Fibroblast of pulmonary artery (primary cell): ENCODE results near the gene LDHB.
"Not testable (repeated sequence)": the region's sequence is repeated elsewhere in the genome, so short reads cannot be mapped to it uniquely, and the experiment has no call there.

Source experiments
- DNase-seq: peaks from one replicate; pipeline ENCODE4 v3.0.0-alpha.2; 2010; ENCODE audit warnings: low read depth
- H3K4me3 ChIP-seq: replicated peaks from 2 replicates; pipeline ENCODE4 v1.5.1; 2011; ENCODE audit warnings: low read depth, mild to moderate bottlenecking, control low read depth, low read length, moderate library complexity
- TF ChIP-seq, protein P1 (sequence below): IDR thresholded peaks from 2 replicates; pipeline ENCODE4 v1.5.1; 2011; ENCODE audit warnings: mild to moderate bottlenecking, control low read depth, low read length, inconsistent platforms; ENCODE audit errors: missing control alignments

LDHB gene

DNA sequence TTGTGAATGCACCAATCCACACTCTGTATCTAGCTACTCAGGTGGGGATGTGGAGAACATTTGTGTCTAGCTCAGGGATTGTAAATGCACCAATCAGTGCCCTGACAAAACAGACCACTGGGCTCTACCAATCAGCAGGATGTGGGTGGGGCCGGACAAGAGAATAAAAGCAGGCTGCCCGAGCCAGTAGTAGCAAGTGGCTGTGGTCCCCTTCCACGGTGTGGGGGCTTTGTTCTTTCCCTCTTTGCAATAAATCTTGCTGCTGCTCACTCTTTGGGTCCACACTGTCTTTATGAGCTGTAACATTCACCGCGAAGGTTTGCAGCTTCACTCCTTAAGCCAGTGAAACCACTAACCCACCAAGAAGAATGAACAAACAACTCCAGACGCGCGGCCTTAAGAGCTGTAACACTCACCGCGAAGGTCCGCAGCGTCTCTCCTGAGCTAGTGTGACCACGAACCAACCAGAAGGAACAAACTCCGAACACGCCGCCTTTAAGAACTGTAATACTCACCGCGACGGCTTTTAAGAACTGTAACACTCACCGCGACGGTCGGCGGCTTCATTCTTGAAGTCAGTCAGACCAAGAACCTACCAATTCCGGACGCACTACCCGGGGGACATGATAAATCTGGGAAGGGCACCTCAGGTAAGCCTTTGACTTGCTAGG lies 4.6 kb upstream of the LDHB start:
- DNase-seq: no peak
- TF ChIP-seq, protein P1, sequence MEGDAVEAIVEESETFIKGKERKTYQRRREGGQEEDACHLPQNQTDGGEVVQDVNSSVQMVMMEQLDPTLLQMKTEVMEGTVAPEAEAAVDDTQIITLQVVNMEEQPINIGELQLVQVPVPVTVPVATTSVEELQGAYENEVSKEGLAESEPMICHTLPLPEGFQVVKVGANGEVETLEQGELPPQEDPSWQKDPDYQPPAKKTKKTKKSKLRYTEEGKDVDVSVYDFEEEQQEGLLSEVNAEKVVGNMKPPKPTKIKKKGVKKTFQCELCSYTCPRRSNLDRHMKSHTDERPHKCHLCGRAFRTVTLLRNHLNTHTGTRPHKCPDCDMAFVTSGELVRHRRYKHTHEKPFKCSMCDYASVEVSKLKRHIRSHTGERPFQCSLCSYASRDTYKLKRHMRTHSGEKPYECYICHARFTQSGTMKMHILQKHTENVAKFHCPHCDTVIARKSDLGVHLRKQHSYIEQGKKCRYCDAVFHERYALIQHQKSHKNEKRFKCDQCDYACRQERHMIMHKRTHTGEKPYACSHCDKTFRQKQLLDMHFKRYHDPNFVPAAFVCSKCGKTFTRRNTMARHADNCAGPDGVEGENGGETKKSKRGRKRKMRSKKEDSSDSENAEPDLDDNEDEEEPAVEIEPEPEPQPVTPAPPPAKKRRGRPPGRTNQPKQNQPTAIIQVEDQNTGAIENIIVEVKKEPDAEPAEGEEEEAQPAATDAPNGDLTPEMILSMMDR: no peak
- H3K4me3 ChIP-seq: no peak overlapping the region

DNA sequence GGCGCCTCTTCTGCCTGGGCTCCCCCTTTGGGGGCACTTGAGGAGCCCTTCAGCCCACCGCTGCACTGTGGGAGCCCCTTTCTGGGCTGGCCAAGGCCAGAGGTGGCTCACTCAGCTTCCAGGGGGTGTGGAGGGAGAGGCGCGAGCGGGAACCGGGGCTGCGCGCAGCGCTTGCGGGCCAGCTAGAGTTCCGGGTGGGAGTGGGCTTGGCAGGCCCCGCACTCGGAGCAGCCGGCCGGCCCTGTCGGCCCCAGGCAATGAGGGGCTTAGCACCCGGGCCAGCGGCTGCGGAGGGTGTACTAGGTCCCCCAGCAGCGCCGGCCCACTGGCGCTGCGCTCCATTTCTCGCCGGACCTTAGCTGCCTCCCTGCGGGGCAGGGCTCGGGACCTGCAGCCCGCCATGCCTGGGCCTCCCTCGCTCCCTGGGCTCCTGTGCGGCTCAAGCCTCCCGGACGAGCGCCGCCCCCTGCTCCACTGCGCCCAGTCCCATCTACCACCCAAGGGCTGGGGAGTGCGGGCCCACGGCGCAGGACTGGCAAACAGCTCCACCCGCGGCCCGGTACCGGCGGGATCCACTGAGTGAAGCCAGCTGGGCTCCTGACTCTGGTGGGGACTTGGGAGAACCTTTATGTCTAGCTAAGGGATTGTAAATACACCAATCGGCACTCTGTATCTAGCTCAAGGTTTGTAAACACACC lies 3.9 kb upstream of the LDHB start:
- H3K4me3 ChIP-seq, DNase-seq: not testable (repeated sequence)

- TF ChIP-seq, protein P1: no peak
- H3K4me3 ChIP-seq: no peak overlapping the region
- no peak for DNase-seq
Observed at GRCh38 chr12:21659383-21659782, 1.7 kb upstream of the LDHB start.

- H3K4me3 ChIP-seq: peak overlapping the region; percentile 93
- DNase-seq: peak; percentile 52
- TF ChIP-seq, protein P1: no peak
Observed at GRCh38 chr12:21656905-21657325, 727 bp downstream of the LDHB start.

DNA sequence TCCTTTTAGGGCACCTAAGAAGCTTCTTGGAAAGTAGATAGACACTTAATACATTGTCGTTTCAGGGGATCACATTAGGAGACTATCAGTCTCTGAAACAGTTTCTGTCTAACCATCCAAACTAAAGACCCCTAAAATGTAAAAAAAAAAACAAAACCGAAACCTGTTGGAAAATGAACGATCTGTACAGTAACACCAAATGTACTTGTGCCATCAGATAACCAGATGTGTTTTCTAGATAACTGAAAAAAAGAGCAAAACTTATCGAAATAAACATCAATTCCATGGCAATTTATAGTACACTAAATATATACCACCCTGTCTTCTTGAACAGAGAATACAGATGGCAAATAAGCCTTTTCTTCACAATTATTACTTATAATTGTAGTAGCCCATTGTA lies 2.1 kb downstream of the LDHB start:
- H3K4me3 ChIP-seq: peak overlapping the region; percentile 93

DNA sequence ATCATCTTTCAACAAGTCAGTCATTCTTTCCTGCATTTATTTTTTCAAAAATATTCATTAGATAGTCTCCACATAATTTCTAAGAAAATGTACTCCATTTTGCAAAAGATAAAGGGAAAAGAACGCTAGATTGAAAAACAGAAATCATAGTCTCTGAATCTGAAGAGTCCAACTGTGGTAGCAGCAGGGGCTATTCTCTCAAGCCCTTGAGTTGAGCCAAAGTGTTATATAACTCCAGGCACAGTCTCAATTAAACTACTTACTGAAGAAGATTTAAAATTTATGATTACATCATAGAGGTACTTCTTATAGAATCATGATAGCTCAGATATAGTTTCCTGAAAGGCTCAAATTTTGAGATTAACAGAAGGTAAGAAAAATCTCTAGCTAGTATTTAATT lies 5.8 kb downstream of the LDHB start:
- H3K4me3 ChIP-seq: no peak overlapping the region
- no peak for DNase-seq
- TF ChIP-seq, protein P1: no peak

More for the DNA sequence above, 2.1 kb downstream of the LDHB start:
- no peak for DNase-seq
- TF ChIP-seq, protein P1: no peak

DNA sequence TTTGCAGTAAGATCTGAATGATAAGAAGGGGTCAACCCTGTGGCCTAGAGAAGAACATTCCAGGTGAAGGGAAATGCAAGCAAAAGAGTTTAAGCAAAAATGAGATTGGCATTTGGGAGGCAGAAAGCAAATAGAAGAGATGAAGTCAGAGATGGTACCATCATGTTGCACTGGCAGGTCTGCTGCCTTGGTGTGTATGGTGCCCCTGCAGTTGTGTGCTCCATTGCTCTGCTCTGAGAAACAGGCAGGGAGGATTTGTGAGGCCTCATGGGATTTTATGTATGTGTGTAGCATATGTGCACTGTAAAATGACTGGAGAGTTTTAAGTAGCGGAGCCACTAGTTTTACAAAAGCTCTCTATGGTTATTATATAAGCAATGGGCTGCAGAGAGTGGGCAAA lies 6.6 kb downstream of the LDHB start:
- TF ChIP-seq, protein P1: no peak
- DNase-seq: no peak
- no peak overlapping the region for H3K4me3 ChIP-seq
